ENCODE data around the gene SAMD8.
"Not testable (repeated sequence)": the region's sequence is repeated elsewhere in the genome, so short reads cannot be mapped to it uniquely, and the experiment has no call there.

SAMD8 gene

DNA sequence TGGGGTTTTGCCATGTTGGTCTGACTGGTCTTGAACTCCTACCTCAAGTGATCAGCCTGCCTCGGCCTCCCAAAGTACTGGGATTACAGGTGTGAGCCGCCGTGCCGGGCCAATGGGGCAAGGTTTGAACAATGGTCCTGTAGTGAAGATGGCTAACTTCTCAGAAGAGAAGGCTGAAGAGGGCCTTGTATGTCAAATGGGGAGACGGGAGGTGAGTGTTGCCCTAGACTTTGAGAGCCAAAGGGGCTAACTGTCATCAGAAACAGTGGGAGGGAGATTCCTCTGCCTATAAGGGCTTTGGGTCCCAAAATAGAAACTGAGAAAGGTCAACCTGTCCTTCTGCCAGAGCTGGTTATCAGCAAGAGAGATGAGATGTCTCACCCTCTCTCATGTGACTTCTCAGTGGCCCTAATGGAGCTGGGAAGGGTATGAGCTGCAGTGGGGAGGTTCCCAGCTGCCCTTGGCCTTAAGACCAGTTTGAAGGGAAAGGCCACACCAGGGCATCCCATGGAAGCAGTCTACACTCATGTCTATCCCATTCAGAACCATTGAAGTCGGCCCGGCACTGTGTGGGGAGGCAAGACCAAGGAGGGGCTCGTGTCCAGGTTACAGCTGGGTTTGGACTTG lies 1.3 kb upstream of the SAMD8 start:
- Histone ChIP-seq H3K14ac (ENCODE audit: low read length) (no peak overlapping the region), H4K91ac (ENCODE audit: low read depth, low read length, poor library complexity) (peak overlapping the region; percentile 77), H2BK5ac (ENCODE audit: low read length) (no peak overlapping the region), H3K18ac (ENCODE audit: low read length) (peak overlapping the region; percentile 54), H3K4me1 (ENCODE audit: control insufficient read depth in 2 of 2, insufficient read depth in 1 of 2, low read depth in 1 of 2, low read length in 2 of 2) (no peaks in the 10 kb centered on the region), H3K9ac (ENCODE audit: low read depth, low read length, poor library complexity) (no peak overlapping the region), H3K23ac (ENCODE audit: low read depth, low read length, poor library complexity) (peak overlapping the region; percentile 32), H3K4me3 (ENCODE audit: low read length in 2 of 2) (peak overlapping the region in 1 of 2 donors; percentile 68), H3K4ac (ENCODE audit: low read length) (no peak overlapping the region), H3K9me3 (replicated peaks in 1 of 2; ENCODE audit: control insufficient read depth in 2 of 2, insufficient read depth in 1 of 2, low read depth in 1 of 2, low read length in 2 of 2) (no peaks in the 10 kb centered on the region), H3K79me1 (ENCODE audit: low read depth, low read length) (no peaks in the 10 kb centered on the region), H2AK5ac (ENCODE audit: low read depth, low read length) (peak overlapping the region; percentile 90), H3K27ac (replicated peaks; ENCODE audit: low read length) (peak overlapping the region; percentile 95), H2BK15ac (ENCODE audit: low read length) (peak overlapping the region; percentile 96), H2BK120ac (ENCODE audit: low read depth, low read length) (no peak overlapping the region), H2BK12ac (ENCODE audit: low read length) (no peak overlapping the region), H3K27me3 (ENCODE audit: control insufficient read depth in 3 of 3, insufficient read depth in 3 of 3, low read depth in 1 of 3, low read length in 3 of 3) (no peaks in the 10 kb centered on the region), H3K36me3 (replicated peaks in 1 of 2; ENCODE audit: control insufficient read depth in 2 of 2, insufficient read depth in 2 of 2, low read length in 2 of 2) (no peaks in the 10 kb centered on the region), H4K8ac (ENCODE audit: low read depth, low read length) (peak overlapping the region; percentile 95), H2AFZ (ENCODE audit: low read length) (peak overlapping the region; percentile 9), H3K4me2 (ENCODE audit: insufficient read depth, low read length, poor library complexity, severe bottlenecking) (no peak overlapping the region)
- WGBS, 2 donors (ENCODE audit: extremely low coverage in 2 of 2, insufficient read length in 2 of 2, insufficient replicate concordance in 1 of 2): no CpG with 5 or more reads among the region's 8 CpGs
- no peak for DNase-seq (ENCODE audit: low spot score)

DNA sequence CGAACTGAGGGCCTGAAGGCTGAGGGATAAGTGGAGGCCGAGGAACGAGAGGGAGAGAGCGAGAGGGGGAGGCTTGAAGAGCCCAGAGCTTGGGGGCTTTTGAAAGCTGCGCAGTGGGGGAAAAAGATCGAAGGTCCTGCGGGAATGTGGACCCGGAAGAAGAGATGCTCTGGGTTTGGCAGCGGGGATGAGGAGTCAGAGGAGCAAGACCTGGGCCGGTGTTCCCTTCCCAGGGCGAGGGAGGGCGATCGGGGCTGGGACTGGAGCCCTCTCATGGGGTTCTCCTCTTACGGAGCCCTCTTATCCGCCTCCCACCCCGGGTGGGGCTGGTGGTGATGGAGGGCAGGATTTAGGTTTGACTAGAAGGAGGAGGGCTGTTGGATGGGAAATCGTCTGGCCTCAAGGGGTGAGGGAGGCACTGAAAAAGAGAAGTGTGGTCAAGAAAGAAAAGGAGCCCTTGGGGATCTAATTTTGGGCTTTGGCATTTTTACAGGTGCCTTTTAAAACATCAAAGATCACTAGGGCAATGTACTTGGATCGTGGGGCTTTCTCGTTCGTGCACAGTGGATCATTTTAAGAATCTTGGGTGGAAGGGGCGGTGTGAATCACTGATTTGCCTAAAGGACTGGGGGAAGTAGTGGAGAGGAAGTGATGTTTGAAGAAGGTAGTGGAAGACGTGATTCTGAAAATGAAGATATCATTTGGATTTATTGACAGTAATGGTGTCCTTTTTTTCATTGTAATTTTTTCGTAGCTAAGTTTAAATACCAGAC lies 637 bp downstream of the SAMD8 start:
- Histone ChIP-seq H3K4ac (ENCODE audit: low read length) (no peak overlapping the region), H2AK5ac (ENCODE audit: low read depth, low read length) (peak overlapping the region; percentile 39), H2BK5ac (ENCODE audit: low read length) (peak overlapping the region; percentile 77), H2BK15ac (ENCODE audit: low read length) (no peak overlapping the region), H3K36me3 (replicated peaks in 1 of 2; ENCODE audit: control insufficient read depth in 2 of 2, insufficient read depth in 2 of 2, low read length in 2 of 2) (no peaks in the 10 kb centered on the region), H3K27me3 (ENCODE audit: control insufficient read depth in 3 of 3, insufficient read depth in 3 of 3, low read depth in 1 of 3, low read length in 3 of 3) (no peaks in the 10 kb centered on the region), H3K27ac (replicated peaks; ENCODE audit: low read length) (peak overlapping the region; percentile 95), H3K4me2 (ENCODE audit: insufficient read depth, low read length, poor library complexity, severe bottlenecking) (peak overlapping the region; percentile 72), H3K79me1 (ENCODE audit: low read depth, low read length) (no peaks in the 10 kb centered on the region), H2AFZ (ENCODE audit: low read length) (peak overlapping the region; percentile 98), H3K9ac (ENCODE audit: low read depth, low read length, poor library complexity) (no peak overlapping the region), H2BK12ac (ENCODE audit: low read length) (no peak overlapping the region), H4K8ac (ENCODE audit: low read depth, low read length) (no peak overlapping the region), H3K23ac (ENCODE audit: low read depth, low read length, poor library complexity) (peak overlapping the region; percentile 92), H2BK120ac (ENCODE audit: low read depth, low read length) (peak overlapping the region; percentile 73), H3K4me3 (ENCODE audit: low read length in 2 of 2) (peak overlapping the region; percentile 68 to 94), H3K9me3 (replicated peaks in 1 of 2; ENCODE audit: control insufficient read depth in 2 of 2, insufficient read depth in 1 of 2, low read depth in 1 of 2, low read length in 2 of 2) (no peaks in the 10 kb centered on the region), H3K4me1 (ENCODE audit: control insufficient read depth in 2 of 2, insufficient read depth in 1 of 2, low read depth in 1 of 2, low read length in 2 of 2) (no peaks in the 10 kb centered on the region), H3K14ac (ENCODE audit: low read length) (peak overlapping the region; percentile 10), H3K18ac (ENCODE audit: low read length) (peak overlapping the region; percentile 97), H4K91ac (ENCODE audit: low read depth, low read length, poor library complexity) (no peak overlapping the region)
- peak; percentile 69 for DNase-seq (ENCODE audit: low spot score)
- WGBS, 2 donors (ENCODE audit: extremely low coverage in 2 of 2, insufficient read length in 2 of 2, insufficient replicate concordance in 1 of 2): 100% methylated on average over 1 of the region's 23 CpGs

GRCh38 chr10:75115137-75115536 lies 3.7 kb downstream of the SAMD8 start:
- no peak for DNase-seq (ENCODE audit: low spot score)
- Histone ChIP-seq H3K36me3 (replicated peaks in 1 of 2; ENCODE audit: control insufficient read depth in 2 of 2, insufficient read depth in 2 of 2, low read length in 2 of 2) (no peaks in the 10 kb centered on the region), H3K4me2 (ENCODE audit: insufficient read depth, low read length, poor library complexity, severe bottlenecking) (no peak overlapping the region), H3K14ac (ENCODE audit: low read length) (no peak overlapping the region), H3K27ac (replicated peaks; ENCODE audit: low read length) (no peak overlapping the region), H2BK15ac (ENCODE audit: low read length) (no peak overlapping the region), H2BK120ac (ENCODE audit: low read depth, low read length) (no peak overlapping the region), H3K18ac (ENCODE audit: low read length) (no peak overlapping the region), H2BK12ac (ENCODE audit: low read length) (no peak overlapping the region), H3K4me3 (ENCODE audit: low read length in 2 of 2) (no peak overlapping the region), H3K79me1 (ENCODE audit: low read depth, low read length) (no peaks in the 10 kb centered on the region), H3K9me3 (replicated peaks in 1 of 2; ENCODE audit: control insufficient read depth in 2 of 2, insufficient read depth in 1 of 2, low read depth in 1 of 2, low read length in 2 of 2) (no peaks in the 10 kb centered on the region), H4K8ac (ENCODE audit: low read depth, low read length) (no peak overlapping the region), H2AK5ac (ENCODE audit: low read depth, low read length) (no peak overlapping the region), H3K9ac (ENCODE audit: low read depth, low read length, poor library complexity) (no peak overlapping the region), H3K27me3 (ENCODE audit: control insufficient read depth in 3 of 3, insufficient read depth in 3 of 3, low read depth in 1 of 3, low read length in 3 of 3) (no peaks in the 10 kb centered on the region), H2BK5ac (ENCODE audit: low read length) (no peak overlapping the region), H2AFZ (ENCODE audit: low read length) (no peak overlapping the region), H4K91ac (ENCODE audit: low read depth, low read length, poor library complexity) (no peak overlapping the region), H3K4ac (ENCODE audit: low read length) (no peak overlapping the region), H3K4me1 (ENCODE audit: control insufficient read depth in 2 of 2, insufficient read depth in 1 of 2, low read depth in 1 of 2, low read length in 2 of 2) (no peaks in the 10 kb centered on the region), H3K23ac (ENCODE audit: low read depth, low read length, poor library complexity) (no peak overlapping the region)
- WGBS, 2 donors (ENCODE audit: extremely low coverage in 2 of 2, insufficient read length in 2 of 2, insufficient replicate concordance in 1 of 2): no CpG with 5 or more reads among the region's 2 CpGs

GRCh38 chr10:75116941-75117775 lies 5.7 kb downstream of the SAMD8 start:
- not testable (repeated sequence) for H3K27ac ChIP-seq (replicated peaks; ENCODE audit: low read length); H2BK120ac ChIP-seq (ENCODE audit: low read depth, low read length); H3K18ac ChIP-seq (ENCODE audit: low read length); H3K14ac ChIP-seq (ENCODE audit: low read length); H2AK5ac ChIP-seq (ENCODE audit: low read depth, low read length); H3K27me3 ChIP-seq (ENCODE audit: control insufficient read depth in 3 of 3, insufficient read depth in 3 of 3, low read depth in 1 of 3, low read length in 3 of 3); H2BK12ac ChIP-seq (ENCODE audit: low read length); H3K36me3 ChIP-seq (replicated peaks in 1 of 2; ENCODE audit: control insufficient read depth in 2 of 2, insufficient read depth in 2 of 2, low read length in 2 of 2); H3K79me1 ChIP-seq (ENCODE audit: low read depth, low read length); H2BK5ac ChIP-seq (ENCODE audit: low read length); H3K9me3 ChIP-seq (replicated peaks in 1 of 2; ENCODE audit: control insufficient read depth in 2 of 2, insufficient read depth in 1 of 2, low read depth in 1 of 2, low read length in 2 of 2); H3K4ac ChIP-seq (ENCODE audit: low read length); H4K8ac ChIP-seq (ENCODE audit: low read depth, low read length); H2BK15ac ChIP-seq (ENCODE audit: low read length); H3K4me2 ChIP-seq (ENCODE audit: insufficient read depth, low read length, poor library complexity, severe bottlenecking); H3K9ac ChIP-seq (ENCODE audit: low read depth, low read length, poor library complexity); H3K4me1 ChIP-seq (ENCODE audit: control insufficient read depth in 2 of 2, insufficient read depth in 1 of 2, low read depth in 1 of 2, low read length in 2 of 2); H3K23ac ChIP-seq (ENCODE audit: low read depth, low read length, poor library complexity); H4K91ac ChIP-seq (ENCODE audit: low read depth, low read length, poor library complexity); H3K4me3 ChIP-seq (ENCODE audit: low read length in 2 of 2); DNase-seq (ENCODE audit: low spot score); H2AFZ ChIP-seq (ENCODE audit: low read length)
- no CpG with 5 or more reads among the region's 15 CpGs for WGBS, 2 donors (ENCODE audit: extremely low coverage in 2 of 2, insufficient read length in 2 of 2, insufficient replicate concordance in 1 of 2)
